Psoas muscle (tissue), 8 donors: ENCODE measurements around the gene KNOP1. TPM values are rescaled to one million over a fixed set of nuclear protein-coding genes. Genes with fewer than 3 reads are reported as not detected.

Experiments
- ATAC-seq, 4 donors: fragments of 200-7000 bp; cut with Tn5 transposase; one replicate each; pipeline ENCODE4 v1.9.1; 2020; ENCODE audit warnings: moderate library complexity in 3 of 4, mild to moderate bottlenecking in 2 of 4
- DNase-seq, 2 donors: peaks; one replicate each; pipeline ENCODE4 v3.0.0-alpha.2; 2020
- H3K27ac ChIP-seq: fragments of 200-600 bp; one replicate; pipeline ENCODE4 v1.8.0; 2022
- H3K27me3 ChIP-seq, 3 donors: fragments of 200-600 bp in 1 of 3; one replicate each; pipeline versions ENCODE4 v1.6.1 to v1.8.0; 2013 to 2022; ENCODE audit warnings: low read length in 2 of 3, mild to moderate bottlenecking in 2 of 3, moderate library complexity in 1 of 3; ENCODE audit not compliant: insufficient read depth in 3 of 3
- H3K36me3 ChIP-seq, 2 donors: fragments of 200-600 bp in 1 of 2; one replicate each; pipeline versions ENCODE4 v1.6.1 to v1.8.0; 2013 to 2022; ENCODE audit warnings: low read depth in 1 of 2, mild to moderate bottlenecking in 1 of 2, moderate library complexity in 1 of 2; ENCODE audit not compliant: insufficient read depth in 1 of 2
- H3K4me1 ChIP-seq: fragments of 200-600 bp; one replicate; pipeline ENCODE4 v1.8.0; 2022
- H3K4me3 ChIP-seq: fragments of 200-600 bp; one replicate; pipeline ENCODE4 v1.8.0; 2022; ENCODE audit warnings: mild to moderate bottlenecking
- H3K9me3 ChIP-seq: fragments of 200-600 bp; one replicate; pipeline ENCODE4 v1.8.0; 2022
- WGBS, 3 donors: extraction: QIAGEN DNeasy Blood & Tissue Kit; methylation state at CpG; one replicate each; pipeline versions ENCODE4 v1.1.6 to v1.1.7; 2013; 5-methylcytosine and 5-hydroxymethylcytosine counted together
- intact Hi-C, 2 donors: fragments of 100-400 bp; cut with DNase I; formaldehyde crosslinking; loops; one replicate each; pipeline versions ENCODE4 v1.11.0 to v1.14.2; 2022
- polyA plus RNA-seq, 3 donors: library from polyadenylated mRNA; stranded (reverse); fragments of 200-250 nt; gene quantifications; one replicate each; pipeline ENCODE4 v1.2.3, GENCODE V29; 2013
- total RNA-seq, 4 donors: library from RNA; stranded (reverse); fragmentation: NEBNext Ultra II Directional in 2 of 4; extraction: Animal tissue kit (Norgen Biotek cat#: 25700) in 2 of 4; gene quantifications; one replicate each; pipeline versions ENCODE4 v1.2.1 to v1.2.4, GENCODE V29; 2021 to 2023
- TF ChIP-seq, protein P1 (sequence below): fragments of 200-600 bp; IDR thresholded peaks from one replicate; pipeline ENCODE4 v1.8.0; 2022; ENCODE audit warnings: antibody characterized with exemption
- donor health status: healthy with polysubstance abuse.
- donor health status: DM: no; HTN: no; CAD: no; lungs with moderate emphysema.
- donor health status: Bipolar disorder and iron deficiency.
- donor health status: healthy.
- donor health status: DM: yes; HTN: yes; CAD: no.
- donor health status: DM: no; HTN: no; CAD: no.
- donor health status: DM: no; HTN: no; CAD: no.
- donor health status: DM: yes; HTN: yes; CAD: no.

Gene KNOP1
- total and polyA plus RNA-seq, 7 donors: 5.9 to 14.7 (median 9.5) TPM

DNA sequence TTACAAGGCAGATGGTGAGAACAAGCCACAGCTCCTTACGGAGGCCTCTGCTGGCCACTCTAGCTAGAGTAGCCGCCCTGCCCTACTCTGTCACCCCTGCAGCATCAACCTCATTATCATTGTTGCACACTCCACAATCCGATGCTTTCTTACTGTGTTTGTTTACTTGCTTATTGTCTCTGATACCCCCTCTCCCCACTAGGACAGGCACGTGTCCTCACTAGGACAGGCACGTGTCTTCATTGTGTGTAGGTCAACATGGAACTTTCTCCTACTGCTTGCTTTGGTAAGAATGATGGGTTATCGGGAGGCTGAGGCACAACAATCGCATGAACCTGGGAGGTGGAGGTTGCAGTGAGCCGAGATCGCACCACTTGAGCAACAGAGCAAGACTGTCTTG is 63.9 kb downstream of the KNOP1 start:
- TF ChIP-seq, protein P1, sequence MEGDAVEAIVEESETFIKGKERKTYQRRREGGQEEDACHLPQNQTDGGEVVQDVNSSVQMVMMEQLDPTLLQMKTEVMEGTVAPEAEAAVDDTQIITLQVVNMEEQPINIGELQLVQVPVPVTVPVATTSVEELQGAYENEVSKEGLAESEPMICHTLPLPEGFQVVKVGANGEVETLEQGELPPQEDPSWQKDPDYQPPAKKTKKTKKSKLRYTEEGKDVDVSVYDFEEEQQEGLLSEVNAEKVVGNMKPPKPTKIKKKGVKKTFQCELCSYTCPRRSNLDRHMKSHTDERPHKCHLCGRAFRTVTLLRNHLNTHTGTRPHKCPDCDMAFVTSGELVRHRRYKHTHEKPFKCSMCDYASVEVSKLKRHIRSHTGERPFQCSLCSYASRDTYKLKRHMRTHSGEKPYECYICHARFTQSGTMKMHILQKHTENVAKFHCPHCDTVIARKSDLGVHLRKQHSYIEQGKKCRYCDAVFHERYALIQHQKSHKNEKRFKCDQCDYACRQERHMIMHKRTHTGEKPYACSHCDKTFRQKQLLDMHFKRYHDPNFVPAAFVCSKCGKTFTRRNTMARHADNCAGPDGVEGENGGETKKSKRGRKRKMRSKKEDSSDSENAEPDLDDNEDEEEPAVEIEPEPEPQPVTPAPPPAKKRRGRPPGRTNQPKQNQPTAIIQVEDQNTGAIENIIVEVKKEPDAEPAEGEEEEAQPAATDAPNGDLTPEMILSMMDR: no peak
- H3K36me3 ChIP-seq: peaks cover 9 to 73% of the 10 kb centered on the region in 2 donors

More for the DNA sequence above, 63.9 kb downstream of the KNOP1 start:
- no peak overlapping the region for H3K4me3 ChIP-seq
- intact Hi-C loops: no loop called here
- no peak overlapping the region for H3K27ac ChIP-seq
- DNase-seq: no peak
- no peaks in the 10 kb centered on the region for H3K9me3 ChIP-seq
- H3K4me1 ChIP-seq: no peaks in the 10 kb centered on the region
- WGBS, 3 donors: 93 to 96% (median 93%) methylated on average over 9 of the region's 9 CpGs
- ATAC-seq: no peak
- no peaks in the 10 kb centered on the region for H3K27me3 ChIP-seq

Other genes with a start within 250 kb of the KNOP1 start
- 10 to 100 TPM; 50.0 to 66.3 (median 54.4) TPM for gene GDE1, start 196.1 kb downstream of the KNOP1 start, total RNA-seq
- gene GDE1, start 196.1 kb downstream of the KNOP1 start, polyA plus RNA-seq: 10 to 100 TPM; 30.8 to 90.1 (median 51.2) TPM
- gene CCP110, start 194.3 kb downstream of the KNOP1 start, total RNA-seq: 10 to 100 TPM in 1 of 4 donors, 1 to 10 TPM in 3; 4.9 to 10.9 (median 7.0) TPM
- 10 to 100 TPM in 1 of 3 donors, 1 to 10 TPM in 2; 4.4 to 16.1 (median 4.8) TPM for gene CCP110, start 194.3 kb downstream of the KNOP1 start, polyA plus RNA-seq
- 10 to 100 TPM; 27.8 to 34.6 (median 32.4) TPM for gene VPS35L, start 162.5 kb downstream of the KNOP1 start, total RNA-seq
- 10 to 100 TPM; 12.6 to 20.2 (median 13.6) TPM for gene VPS35L, start 162.5 kb downstream of the KNOP1 start, polyA plus RNA-seq
- 1 to 10 TPM; 4.3 to 9.9 (median 7.3) TPM for gene IQCK, start within 50 bp of the KNOP1 start, total RNA-seq
- 1 to 10 TPM; 4.9 to 8.8 (median 6.3) TPM for gene IQCK, start within 50 bp of the KNOP1 start, polyA plus RNA-seq
- 100 to 1,000 TPM in 3 of 4 donors, 10 to 100 TPM in 1; 38.5 to 124 (median 109) TPM for gene GPRC5B, start 166.6 kb upstream of the KNOP1 start, total RNA-seq
- gene GPRC5B, start 166.6 kb upstream of the KNOP1 start, polyA plus RNA-seq: 10 to 100 TPM; 25.3 to 55.7 (median 50.9) TPM